Upper lobe of left lung (tissue), 6 donors: ENCODE measurements around the gene SIM2. TPM values are rescaled to one million over a fixed set of nuclear protein-coding genes. Genes with fewer than 3 reads are reported as not detected.

Experiments used
- ATAC-seq, 2 donors: fragments of 200-7000 bp; cut with Tn5 transposase; one replicate each; pipeline ENCODE4 v1.9.1; 2022; ENCODE audit warnings: mild to moderate bottlenecking in 2 of 2, moderate library complexity in 2 of 2; ENCODE audit not compliant: low FRiP score in 2 of 2
- DNase-seq, 2 donors: peaks; one replicate each; pipeline ENCODE4 v3.0.0-alpha.2; 2019 to 2020
- H3K27ac ChIP-seq, 4 donors: fragments of 200-600 bp; sonication (generic); one replicate each; pipeline ENCODE4 v1.5.1; 2016 to 2019
- H3K27me3 ChIP-seq, 4 donors: fragments of 200-600 bp; sonication (generic); one replicate each; pipeline ENCODE4 v1.5.1; 2017 to 2019
- H3K36me3 ChIP-seq, 4 donors: fragments of 200-600 bp; sonication (generic); one replicate each; pipeline ENCODE4 v1.5.1; 2016 to 2019
- H3K4me1 ChIP-seq, 4 donors: fragments of 200-600 bp; sonication (generic); one replicate each; pipeline ENCODE4 v1.5.1; 2018 to 2019
- H3K4me3 ChIP-seq, 4 donors: fragments of 200-600 bp; sonication (generic); one replicate each; pipeline ENCODE4 v1.5.1; 2017 to 2019; ENCODE audit warnings: mild to moderate bottlenecking in 2 of 4, moderate library complexity in 1 of 4
- H3K9me3 ChIP-seq, 4 donors: fragments of 200-600 bp; sonication (generic); one replicate each; pipeline ENCODE4 v1.5.1; 2018 to 2019
- CTCF ChIP-seq, 6 experiments: fragments of 450-650 bp in 4 of 6; fragments of 200-600 bp in 2 of 6; sonication (generic) in 2 of 6; IDR thresholded peaks; one replicate each; pipeline ENCODE4 v1.5.1; 2016 to 2019; ENCODE audit warnings: antibody characterized with exemption in 6 of 6
- EP300 ChIP-seq, 4 donors: sonication (generic); formaldehyde crosslinking; IDR thresholded peaks; one replicate each; pipeline ENCODE4 v1.5.1; 2017; ENCODE audit warnings: antibody characterized with exemption in 4 of 4, control low read depth in 2 of 4
- POLR2A ChIP-seq, 4 donors: fragments of 450-650 bp; IDR thresholded peaks; one replicate each; pipeline ENCODE4 v1.5.1; 2016 to 2017; ENCODE audit warnings: antibody characterized with exemption in 4 of 4, mild to moderate bottlenecking in 2 of 4
- POLR2AphosphoS5 ChIP-seq, 2 donors: sonication (generic); formaldehyde crosslinking; IDR thresholded peaks; one replicate each; pipeline ENCODE4 v1.5.1; 2017; ENCODE audit warnings: antibody characterized with exemption in 2 of 2
- WGBS, 2 donors: methylation state at CpG; one replicate each; pipeline ENCODE4 v1.1.5; 2017 to 2018; 5-methylcytosine and 5-hydroxymethylcytosine counted together
- total RNA-seq, 6 donors: library from RNA; depleted of rRNA in 4 of 6; stranded (reverse); fragments of >200 nt in 4 of 6; gene quantifications; one replicate each; pipeline versions ENCODE4 v1.1.0 to v1.2.1, GENCODE V29; 2016 to 2021
- donor health status: DM: no; HTN: no; CAD: no; lungs with moderate emphysema.
- donor health status: DM: no; HTN: yes; CAD: no; lungs with severe emphysema.

SIM2 gene
- total RNA-seq, 6 donors from 2014 or later: 0.10 to 1.6 (median 0.50) TPM; not detected in 2

- Histone ChIP-seq H3K27ac (no peak overlapping the region), H3K9me3 (no peaks in the 10 kb centered on the region), H3K36me3 (no peaks in the 10 kb centered on the region), H3K27me3 (peaks cover 2 to 95% (median 65%) of the 10 kb centered on the region in 4 donors), H3K4me1 (peaks cover 35 to 72% (median 49%) of the 10 kb centered on the region in 4 donors), H3K4me3 (no peak overlapping the region)
- DNase-seq: no peak
- TF ChIP-seq EP300 (IDR thresholded peaks at IDR 0.05) (no peak), CTCF (IDR thresholded peaks at IDR 0.05) (no peak), POLR2AphosphoS5 (IDR thresholded peaks at IDR 0.05) (no peak), POLR2A (IDR thresholded peaks at IDR 0.05) (no peak)
- no peak for ATAC-seq
- WGBS, 2 donors: 9 to 12% methylated on average over 32 to 44 of the region's 44 CpGs
Observed at GRCh38 chr21:36695671-36696389, 3.1 kb upstream of the SIM2 start.

GRCh38 chr21:36696390-36697059 is 2.4 kb upstream of the SIM2 start:
- TF ChIP-seq EP300 (IDR thresholded peaks at IDR 0.05): no peak
- no peak for TF ChIP-seq POLR2A (IDR thresholded peaks at IDR 0.05)
- no peak for TF ChIP-seq POLR2AphosphoS5 (IDR thresholded peaks at IDR 0.05)
- TF ChIP-seq CTCF (IDR thresholded peaks at IDR 0.05): no peak
- peaks cover 42 to 75% (median 56%) of the 10 kb centered on the region in 4 donors for H3K4me1 ChIP-seq
- ATAC-seq (no peak), DNase-seq (peak in 1 of 2 donors; percentile 74)
- no peak overlapping the region for H3K27ac ChIP-seq
- no peak overlapping the region for H3K4me3 ChIP-seq
- peaks cover 2 to 98% (median 71%) of the 10 kb centered on the region in 4 donors for H3K27me3 ChIP-seq
- 10 to 12% methylated on average over 28 to 39 of the region's 39 CpGs for WGBS, 2 donors
- no peaks in the 10 kb centered on the region for H3K9me3 ChIP-seq
- H3K36me3 ChIP-seq: no peaks in the 10 kb centered on the region

DNA sequence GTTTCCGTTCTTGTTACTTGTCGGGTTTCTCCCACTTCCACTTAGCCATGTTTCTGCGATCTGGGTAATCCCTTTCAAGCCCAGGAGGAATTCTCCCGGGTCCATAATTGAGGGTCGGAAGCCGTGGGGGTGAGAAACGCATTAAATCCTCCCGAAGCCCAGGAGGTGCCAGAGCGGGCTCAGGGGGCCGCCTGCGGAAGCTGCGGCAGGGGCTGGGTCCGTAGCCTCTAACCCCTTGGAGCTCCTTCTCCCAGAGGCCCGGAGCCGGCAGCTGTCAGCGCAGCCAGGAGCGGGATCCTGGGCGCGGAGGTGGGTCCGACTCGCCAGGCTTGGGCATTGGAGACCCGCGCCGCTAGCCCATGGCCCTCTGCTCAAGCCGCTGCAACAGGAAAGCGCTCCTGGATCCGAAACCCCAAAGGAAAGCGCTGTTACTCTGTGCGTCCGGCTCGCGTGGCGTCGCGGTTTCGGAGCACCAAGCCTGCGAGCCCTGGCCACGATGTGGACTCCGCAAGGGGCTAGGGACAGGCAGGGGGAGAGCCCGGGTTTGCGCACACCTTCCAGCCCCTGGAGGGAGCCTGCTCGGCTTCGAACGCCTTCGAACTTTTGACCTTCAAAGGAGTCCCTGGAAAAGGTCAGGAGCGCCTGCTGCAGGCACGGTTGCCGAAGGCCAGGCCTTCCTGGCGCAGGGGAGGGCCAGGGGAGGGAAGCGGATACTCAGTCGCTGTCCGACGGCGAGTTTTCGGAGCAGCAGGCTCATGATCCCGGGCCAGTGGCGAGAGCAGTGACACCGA is 1.7 kb upstream of the SIM2 start:
- peaks cover 44 to 71% (median 57%) of the 10 kb centered on the region in 4 donors for H3K4me1 ChIP-seq
- 8 to 23% methylated on average over 20 to 42 of the region's 58 CpGs for WGBS, 2 donors
- peaks cover 2 to 98% (median 74%) of the 10 kb centered on the region in 4 donors for H3K27me3 ChIP-seq
- H3K9me3 ChIP-seq: no peaks in the 10 kb centered on the region
- no peaks in the 10 kb centered on the region for H3K36me3 ChIP-seq
- ATAC-seq: no peak
- peak in 1 of 2 donors; percentile 71 for DNase-seq
- H3K27ac ChIP-seq: no peak overlapping the region
- H3K4me3 ChIP-seq: no peak overlapping the region
- TF ChIP-seq POLR2A (IDR thresholded peaks at IDR 0.05) (no peak), EP300 (IDR thresholded peaks at IDR 0.05) (no peak), CTCF (IDR thresholded peaks at IDR 0.05) (no peak), POLR2AphosphoS5 (IDR thresholded peaks at IDR 0.05) (no peak)

DNA sequence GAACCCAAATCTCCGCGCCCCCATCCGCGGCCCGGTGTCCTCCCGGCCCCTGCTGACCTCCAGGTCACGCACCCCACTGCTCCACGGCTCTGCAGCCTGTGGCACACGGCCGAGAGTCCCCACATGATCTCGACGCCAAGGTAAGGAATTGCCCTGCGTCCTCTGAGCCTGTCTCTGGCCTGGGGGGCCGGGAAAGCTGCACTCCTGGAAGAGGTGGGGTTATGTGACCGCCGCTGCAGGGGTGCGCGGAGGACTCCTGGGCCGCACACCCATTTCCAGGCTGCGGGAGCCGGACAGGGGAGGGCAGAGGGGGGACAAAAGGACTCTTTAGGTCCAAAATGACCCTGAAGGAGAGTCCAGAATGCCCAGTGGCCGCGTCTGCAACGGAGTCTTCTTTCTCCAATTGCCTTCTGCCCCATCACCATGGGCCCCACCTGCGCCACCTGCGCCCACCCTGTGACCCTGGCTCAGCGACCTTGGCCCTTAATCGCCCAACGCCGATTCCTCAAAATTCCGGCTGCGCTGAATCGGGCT is 997 bp upstream of the SIM2 start:
- no peak for ATAC-seq
- WGBS, 2 donors: 7 to 9% methylated on average over 9 to 26 of the region's 33 CpGs
- H3K27ac ChIP-seq: no peak overlapping the region

More for the DNA sequence above, 997 bp upstream of the SIM2 start:
- no peak for TF ChIP-seq POLR2A (IDR thresholded peaks at IDR 0.05)
- TF ChIP-seq EP300 (IDR thresholded peaks at IDR 0.05): no peak
- TF ChIP-seq POLR2AphosphoS5 (IDR thresholded peaks at IDR 0.05): no peak
- no peak for TF ChIP-seq CTCF (IDR thresholded peaks at IDR 0.05)
- DNase-seq: peak in 1 of 2 donors; percentile 72
- Histone ChIP-seq H3K9me3 (no peaks in the 10 kb centered on the region), H3K4me1 (peaks cover 42 to 65% (median 52%) of the 10 kb centered on the region in 4 donors), H3K4me3 (peak overlapping the region in 2 of 4 donors; percentile 28 to 45), H3K36me3 (no peaks in the 10 kb centered on the region), H3K27me3 (peaks cover 2 to 98% (median 71%) of the 10 kb centered on the region in 4 donors)
